ENCODE results near the gene TACO1. TPM values are rescaled to one million over a fixed set of nuclear protein-coding genes. Genes with fewer than 3 reads are reported as not detected.

The TACO1 gene
- total RNA-seq, 4 donors from 2014 or later: 8.5 to 12.0 (median 10.1) TPM

DNA sequence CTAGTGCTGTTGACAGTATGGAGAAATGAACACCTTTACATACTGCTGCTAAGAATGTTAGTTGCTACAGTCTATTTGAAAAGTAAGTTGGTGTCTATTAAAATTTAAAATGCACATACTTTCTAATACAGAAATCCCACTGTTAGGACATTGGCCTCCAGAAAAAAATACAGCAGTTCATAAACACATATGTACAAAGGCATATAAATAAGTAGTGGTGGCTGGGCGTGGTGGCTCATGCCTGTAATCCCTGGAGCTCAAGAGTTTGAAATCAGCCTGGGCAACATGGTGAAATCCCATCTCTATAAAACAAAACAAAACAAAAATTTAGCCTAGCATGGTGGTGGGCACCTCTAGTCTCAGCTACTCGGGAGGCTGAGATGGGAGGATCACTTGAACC lies 37.4 kb upstream of the TACO1 start:
- TF ChIP-seq, protein P1, sequence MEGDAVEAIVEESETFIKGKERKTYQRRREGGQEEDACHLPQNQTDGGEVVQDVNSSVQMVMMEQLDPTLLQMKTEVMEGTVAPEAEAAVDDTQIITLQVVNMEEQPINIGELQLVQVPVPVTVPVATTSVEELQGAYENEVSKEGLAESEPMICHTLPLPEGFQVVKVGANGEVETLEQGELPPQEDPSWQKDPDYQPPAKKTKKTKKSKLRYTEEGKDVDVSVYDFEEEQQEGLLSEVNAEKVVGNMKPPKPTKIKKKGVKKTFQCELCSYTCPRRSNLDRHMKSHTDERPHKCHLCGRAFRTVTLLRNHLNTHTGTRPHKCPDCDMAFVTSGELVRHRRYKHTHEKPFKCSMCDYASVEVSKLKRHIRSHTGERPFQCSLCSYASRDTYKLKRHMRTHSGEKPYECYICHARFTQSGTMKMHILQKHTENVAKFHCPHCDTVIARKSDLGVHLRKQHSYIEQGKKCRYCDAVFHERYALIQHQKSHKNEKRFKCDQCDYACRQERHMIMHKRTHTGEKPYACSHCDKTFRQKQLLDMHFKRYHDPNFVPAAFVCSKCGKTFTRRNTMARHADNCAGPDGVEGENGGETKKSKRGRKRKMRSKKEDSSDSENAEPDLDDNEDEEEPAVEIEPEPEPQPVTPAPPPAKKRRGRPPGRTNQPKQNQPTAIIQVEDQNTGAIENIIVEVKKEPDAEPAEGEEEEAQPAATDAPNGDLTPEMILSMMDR (IDR thresholded peaks at IDR 0.05): no peak
- ATAC-seq (ENCODE audit: low FRiP score): no peak
- no peak for DNase-seq (ENCODE audit: low spot score)

DNA sequence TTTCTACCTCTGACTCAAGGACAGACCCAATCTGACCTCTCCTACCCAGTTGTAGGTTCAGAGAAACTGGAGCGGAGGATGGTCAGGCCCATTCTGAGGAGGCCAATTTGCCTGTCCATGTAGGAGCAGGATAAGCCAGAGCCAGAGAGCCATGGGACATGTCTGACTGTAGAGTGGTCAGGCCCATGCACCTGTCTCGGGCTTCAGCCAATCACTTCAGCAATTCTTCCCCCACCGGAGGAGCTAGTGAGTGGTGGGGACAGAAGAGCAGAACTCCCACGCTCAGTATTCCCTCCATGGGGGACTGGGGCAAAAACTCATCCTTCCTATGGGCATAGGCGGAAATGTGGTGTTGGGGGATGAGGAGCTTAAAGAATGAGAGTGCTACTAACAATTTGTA lies 36.1 kb upstream of the TACO1 start:
- no peak for ATAC-seq (ENCODE audit: low FRiP score)
- TF ChIP-seq, protein P1 (IDR thresholded peaks at IDR 0.05): no peak
- DNase-seq (ENCODE audit: low spot score): no peak

DNA sequence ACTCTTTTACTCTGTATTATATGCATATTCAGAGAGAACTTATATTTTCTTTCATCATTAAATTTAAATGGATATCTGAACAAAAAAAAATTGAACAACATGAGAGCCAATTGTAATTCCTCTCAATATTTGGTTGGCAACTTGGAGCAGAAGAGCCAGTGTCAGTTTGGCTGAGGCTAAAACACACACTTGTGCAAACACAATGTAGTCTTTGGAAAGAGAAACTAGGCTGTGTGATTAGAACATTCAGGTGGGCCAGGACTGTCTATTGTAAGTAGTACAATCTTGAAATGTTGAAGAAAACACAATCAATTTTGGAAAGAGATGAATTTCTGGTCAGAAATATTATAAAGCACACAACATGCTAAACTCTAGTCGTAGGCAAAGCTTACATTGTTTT lies 33.5 kb upstream of the TACO1 start:
- ATAC-seq (ENCODE audit: low FRiP score): no peak
- TF ChIP-seq, protein P1 (IDR thresholded peaks at IDR 0.05): no peak
- DNase-seq (ENCODE audit: low spot score): no peak

DNA sequence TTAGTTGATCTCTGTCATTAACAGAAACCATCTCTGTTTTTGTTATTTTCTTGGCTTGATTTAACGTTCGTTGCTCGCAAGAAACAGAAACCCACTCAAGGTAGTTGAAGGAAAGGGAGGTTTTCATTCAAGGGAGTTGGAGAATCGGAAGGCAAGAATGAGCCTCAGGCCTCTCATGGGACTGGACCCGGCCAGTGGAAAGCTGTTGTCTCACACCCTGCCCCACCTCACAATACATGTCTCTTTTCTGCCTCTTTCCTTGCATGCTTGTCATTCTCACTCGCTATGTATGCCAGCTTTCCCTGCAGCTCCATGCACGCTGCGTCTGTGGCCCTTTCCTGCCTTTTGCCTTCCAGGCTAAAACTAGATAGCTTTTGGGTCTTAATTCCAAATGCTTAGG lies 32.1 kb upstream of the TACO1 start:
- TF ChIP-seq, protein P1 (IDR thresholded peaks at IDR 0.05): no peak
- DNase-seq (ENCODE audit: low spot score) (no peak), ATAC-seq (ENCODE audit: low FRiP score) (no peak)

DNA sequence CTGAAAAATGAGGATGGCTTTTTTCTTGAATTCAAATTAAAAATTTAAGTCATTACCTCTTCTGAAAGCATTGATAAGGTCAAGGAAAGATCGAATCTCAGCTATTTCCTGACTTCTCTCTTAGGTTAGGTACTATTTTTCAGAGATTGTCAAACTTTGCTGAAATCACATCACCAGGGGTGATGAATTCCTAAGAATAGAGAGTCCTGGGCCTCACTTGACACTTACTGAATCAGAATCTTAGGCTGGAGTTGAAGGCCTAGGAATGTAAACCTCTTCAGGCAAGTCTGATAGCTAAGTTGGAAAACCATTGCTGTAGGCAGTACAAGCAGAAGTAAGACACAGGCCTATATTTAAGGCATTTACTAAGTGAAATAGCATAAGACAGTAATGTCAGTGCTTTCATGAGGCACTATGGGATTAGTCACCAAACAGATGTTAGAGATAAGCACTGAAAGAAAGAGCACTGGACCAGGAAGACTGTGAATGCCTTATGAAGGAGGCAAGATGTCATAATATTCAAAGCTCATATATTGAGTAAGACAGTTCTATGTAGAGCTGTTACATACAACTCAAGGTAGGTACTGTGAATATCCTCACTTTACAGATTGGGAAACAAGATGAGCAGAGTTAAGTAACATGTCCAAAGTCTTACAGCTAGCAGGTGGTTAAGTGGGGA lies 28.9 kb upstream of the TACO1 start:
- ATAC-seq (ENCODE audit: low FRiP score): no peak
- no peak for DNase-seq (ENCODE audit: low spot score)
- TF ChIP-seq, protein P1 (IDR thresholded peaks at IDR 0.05): no peak

DNA sequence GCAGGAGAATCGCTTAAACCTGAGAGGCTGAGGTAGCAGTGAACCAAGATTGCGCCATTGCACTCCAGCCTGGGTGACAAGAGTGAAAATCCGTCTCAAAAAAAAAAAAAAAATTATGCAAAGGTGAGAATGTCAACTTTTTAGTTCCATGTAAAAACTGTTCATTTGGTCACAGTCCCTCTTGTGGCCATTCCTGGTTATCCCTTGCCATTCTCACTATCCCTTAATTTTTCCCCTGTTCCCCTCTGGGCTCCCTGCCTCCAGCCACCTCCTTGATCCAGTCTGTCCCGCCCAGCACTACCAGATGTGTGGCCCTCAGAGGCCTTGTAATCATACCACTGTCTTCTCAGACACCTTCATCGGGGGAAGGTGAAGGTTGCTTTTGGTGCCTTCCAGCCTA lies 27.1 kb upstream of the TACO1 start:
- DNase-seq (ENCODE audit: low spot score) (no peak), ATAC-seq (ENCODE audit: low FRiP score) (no peak)
- TF ChIP-seq, protein P1 (IDR thresholded peaks at IDR 0.05): no peak

DNA sequence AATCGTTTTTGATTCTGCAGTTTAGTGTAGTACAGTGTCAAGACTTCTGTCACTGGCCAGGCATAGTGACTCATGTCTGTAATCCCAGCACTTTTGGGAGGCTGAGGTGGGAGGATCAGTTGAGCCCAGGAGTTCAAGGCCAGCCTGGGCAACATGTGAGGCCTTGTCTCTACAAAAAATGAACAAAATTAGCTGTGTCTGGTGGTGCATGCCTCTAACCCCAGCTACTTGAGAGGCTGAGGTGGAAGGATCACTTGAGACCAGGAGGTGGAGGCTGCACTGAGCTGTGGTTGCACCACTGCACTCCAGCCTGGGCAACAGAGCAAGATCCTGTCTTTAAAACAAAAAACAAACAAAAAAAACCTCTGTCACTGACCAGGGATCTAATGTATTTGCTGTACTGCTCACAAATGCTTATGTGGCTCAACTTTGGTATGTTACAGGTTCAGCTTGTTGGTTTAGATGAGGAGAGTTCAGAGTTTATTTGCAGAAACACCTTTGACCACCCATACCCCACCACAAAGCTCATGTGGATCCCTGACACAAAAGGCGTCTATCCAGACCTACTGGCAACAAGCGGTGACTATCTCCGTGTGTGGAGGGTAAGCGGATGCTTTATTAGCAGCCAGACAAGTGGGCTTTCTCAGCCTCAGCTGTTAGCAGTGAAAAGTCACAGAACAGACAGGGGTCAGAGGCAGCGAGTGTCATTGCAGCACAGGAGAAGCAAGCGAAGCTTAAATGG lies 22.5 kb upstream of the TACO1 start:
- ATAC-seq (ENCODE audit: low FRiP score) (no peak), DNase-seq (ENCODE audit: low spot score) (no peak)
- TF ChIP-seq, protein P1 (IDR thresholded peaks at IDR 0.05): no peak

All from omental fat pad (tissue), 4 donors.